ENCODE data around the gene GPHB5. TPM values are rescaled to one million over a fixed set of nuclear protein-coding genes. Genes with fewer than 3 reads are reported as not detected.

GPHB5 gene
- total and polyA plus RNA-seq, 9 of the 15 experiments (the other 6 are each of a cell fraction or from before 2014, with no cell fraction given), result not detected

DNA sequence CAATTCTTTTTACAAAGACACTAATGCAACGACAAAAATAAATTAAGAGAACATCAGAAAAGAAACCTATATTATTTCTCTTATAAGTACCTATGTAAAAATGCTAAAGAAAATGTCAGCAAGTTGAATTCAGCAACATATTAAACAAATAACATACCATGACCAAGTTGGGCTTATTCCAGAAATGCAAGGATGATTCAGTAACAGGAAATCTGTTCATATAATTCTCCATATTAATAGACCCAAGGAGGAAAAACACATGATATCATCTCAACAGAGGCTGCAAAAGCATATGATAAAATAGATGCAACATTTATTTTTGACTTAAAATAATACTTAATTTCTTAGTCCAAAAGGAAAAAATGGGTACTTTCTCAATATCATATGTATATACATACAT lies 25.1 kb upstream of the GPHB5 start (continued):
- TF ChIP-seq ZNF57 (CRISPR knock-in tag; IDR thresholded peaks at IDR 0.05) (no peak), ETS2 (tag; IDR thresholded peaks at IDR 0.05; ENCODE audit: borderline replicate concordance, poor library complexity, severe bottlenecking) (no peak)

DNA sequence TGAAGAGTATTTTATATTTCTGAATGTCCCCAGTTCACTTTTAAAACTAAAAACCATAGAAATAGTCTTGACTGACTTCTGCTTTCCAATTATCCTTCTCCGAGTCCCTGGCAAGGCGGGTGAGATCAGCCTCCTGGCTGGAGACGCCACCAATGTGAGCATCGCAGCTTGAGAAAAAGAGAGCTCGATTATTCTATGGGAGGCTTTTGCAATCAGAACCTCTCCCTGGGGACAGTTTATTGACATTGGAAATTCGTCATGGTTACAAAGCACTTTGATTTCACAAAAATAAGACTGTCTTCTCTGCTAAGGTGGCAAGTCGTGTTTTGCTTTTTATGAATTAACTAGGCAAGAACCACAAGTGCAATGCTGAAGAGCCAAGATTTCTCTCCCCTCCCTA lies 23.6 kb upstream of the GPHB5 start:
- 2% methylated on average over 7 of the region's 7 CpGs for WGBS (ENCODE audit: insufficient coverage, low coverage, missing lambda C conversion rate)
- ChIA-PET POLR2A (no interaction called here), CTCF (ENCODE audit: low intra/inter-chr PET ratio) (no interaction called here)
- no peaks in the 10 kb centered on the region for H3K9me1 ChIP-seq (ENCODE audit: control insufficient read depth, insufficient read depth, low read length)
- no peaks in the 10 kb centered on the region for H4K20me1 ChIP-seq (replicated peaks; ENCODE audit: control insufficient read depth, insufficient read depth, low read length)
- no peak for ATAC-seq
- H2AFZ ChIP-seq (ENCODE audit: low read depth, low read length), result no peak overlapping the region
- no peaks in the 10 kb centered on the region for H3K36me3 ChIP-seq (ENCODE audit: control insufficient read depth, insufficient read depth, low read length)
- no peaks in the 10 kb centered on the region for H3K79me2 ChIP-seq (ENCODE audit: control insufficient read depth, insufficient read depth, low read length)
- DNase-seq (ENCODE audit: extremely low read depth in 1 of 4, low spot score in 3 of 4), result no peak
- intact Hi-C loops (cut with micrococcal nuclease) (no loop called here), in situ Hi-C loops (cut with MboI) (no loop called here)
- H3K9me3 ChIP-seq (replicated peaks; ENCODE audit: control insufficient read depth, insufficient read depth, low read depth, low read length), result no peaks in the 10 kb centered on the region
- TF ChIP-seq ELF2 (CRISPR knock-in tag; IDR thresholded peaks at IDR 0.05), result no peak
- no peak for TF ChIP-seq ATF7 (IDR thresholded peaks at IDR 0.05)
- TF ChIP-seq SMAD3 (CRISPR knock-in tag; conservative IDR thresholded peaks at IDR 0.05), result no peak
- TF ChIP-seq PHTF2 (CRISPR knock-in tag; IDR thresholded peaks at IDR 0.05), result no peak
- no peak for TF ChIP-seq OTX1 (CRISPR knock-in tag; IDR thresholded peaks at IDR 0.05)
- no peak for TF ChIP-seq ZNF23 (CRISPR knock-in tag; IDR thresholded peaks at IDR 0.05)
- no peak for TF ChIP-seq HDAC3 (IDR thresholded peaks at IDR 0.05; ENCODE audit: borderline replicate concordance, partially characterized antibody)
- no peak for TF ChIP-seq MCM2 (IDR thresholded peaks at IDR 0.05; ENCODE audit: low read depth)
- no peak for TF ChIP-seq CHD4 (IDR thresholded peaks at IDR 0.05; ENCODE audit: insufficient read depth, insufficient replicate concordance, low read depth, low read length, poor library complexity, severe bottlenecking)
- TF ChIP-seq FOXP1 (CRISPR knock-in tag; IDR thresholded peaks at IDR 0.05), result no peak
- TF ChIP-seq POLR2AphosphoS2 (IDR thresholded peaks at IDR 0.05; ENCODE audit: low read length), result no peak
- no peak for TF ChIP-seq TAF1 (IDR thresholded peaks at IDR 0.05; ENCODE audit: control insufficient read depth, extremely low read depth, insufficient read depth, low read length, severe bottlenecking)
- TF ChIP-seq, protein P1, sequence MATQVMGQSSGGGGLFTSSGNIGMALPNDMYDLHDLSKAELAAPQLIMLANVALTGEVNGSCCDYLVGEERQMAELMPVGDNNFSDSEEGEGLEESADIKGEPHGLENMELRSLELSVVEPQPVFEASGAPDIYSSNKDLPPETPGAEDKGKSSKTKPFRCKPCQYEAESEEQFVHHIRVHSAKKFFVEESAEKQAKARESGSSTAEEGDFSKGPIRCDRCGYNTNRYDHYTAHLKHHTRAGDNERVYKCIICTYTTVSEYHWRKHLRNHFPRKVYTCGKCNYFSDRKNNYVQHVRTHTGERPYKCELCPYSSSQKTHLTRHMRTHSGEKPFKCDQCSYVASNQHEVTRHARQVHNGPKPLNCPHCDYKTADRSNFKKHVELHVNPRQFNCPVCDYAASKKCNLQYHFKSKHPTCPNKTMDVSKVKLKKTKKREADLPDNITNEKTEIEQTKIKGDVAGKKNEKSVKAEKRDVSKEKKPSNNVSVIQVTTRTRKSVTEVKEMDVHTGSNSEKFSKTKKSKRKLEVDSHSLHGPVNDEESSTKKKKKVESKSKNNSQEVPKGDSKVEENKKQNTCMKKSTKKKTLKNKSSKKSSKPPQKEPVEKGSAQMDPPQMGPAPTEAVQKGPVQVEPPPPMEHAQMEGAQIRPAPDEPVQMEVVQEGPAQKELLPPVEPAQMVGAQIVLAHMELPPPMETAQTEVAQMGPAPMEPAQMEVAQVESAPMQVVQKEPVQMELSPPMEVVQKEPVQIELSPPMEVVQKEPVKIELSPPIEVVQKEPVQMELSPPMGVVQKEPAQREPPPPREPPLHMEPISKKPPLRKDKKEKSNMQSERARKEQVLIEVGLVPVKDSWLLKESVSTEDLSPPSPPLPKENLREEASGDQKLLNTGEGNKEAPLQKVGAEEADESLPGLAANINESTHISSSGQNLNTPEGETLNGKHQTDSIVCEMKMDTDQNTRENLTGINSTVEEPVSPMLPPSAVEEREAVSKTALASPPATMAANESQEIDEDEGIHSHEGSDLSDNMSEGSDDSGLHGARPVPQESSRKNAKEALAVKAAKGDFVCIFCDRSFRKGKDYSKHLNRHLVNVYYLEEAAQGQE (IDR thresholded peaks at IDR 0.05; ENCODE audit: borderline replicate concordance), result no peak
- TF ChIP-seq, protein P1 (CRISPR knock-in tag; IDR thresholded peaks at IDR 0.05; ENCODE audit: low read depth), result no peak
- FAIRE-seq, result no peak
- H3K4me3 ChIP-seq, result no peak overlapping the region
- H3K9ac ChIP-seq (ENCODE audit: insufficient read depth in 1 of 2, low read depth in 2 of 2, low read length in 2 of 2), result no peak overlapping the region
- H3K4me2 ChIP-seq (ENCODE audit: insufficient read depth, low read length), result no peak overlapping the region
- no TSS peak for BruUV-seq (replicated peaks)
- H3K27me3 ChIP-seq (ENCODE audit: control insufficient read depth in 2 of 2, insufficient read depth in 2 of 2, low read length in 2 of 2), result no peaks in the 10 kb centered on the region; a peak in 2 of 5 replicates
- no peak overlapping the region for H3K27ac ChIP-seq (ENCODE audit: extremely low read depth, low read depth, low read length)
- H3K4me1 ChIP-seq (replicated peaks in 1 of 2; ENCODE audit: control insufficient read depth in 2 of 2, insufficient read depth in 2 of 2, low read length in 2 of 2), result no peaks in the 10 kb centered on the region

Measured in K562 (cell line).